Glutamatergic neuron (in vitro differentiated cells): ENCODE measurements around the gene ARAP2. TPM values are rescaled to one million over a fixed set of nuclear protein-coding genes. Genes with fewer than 3 reads are reported as not detected.

Source experiments
- DNase-seq: peaks from one replicate; pipeline ENCODE4 v3.0.0; 2022
- H3K27ac Mint-ChIP-seq: one replicate; pipeline ENCODE4 v1.8.0; 2020; ENCODE audit warnings: mild to moderate bottlenecking, mixed read lengths, inconsistent platforms; ENCODE audit not compliant: unreplicated experiment
- H3K27me3 Mint-ChIP-seq: one replicate; pipeline ENCODE4 v1.8.0; 2020; ENCODE audit warnings: mild to moderate bottlenecking, moderate library complexity, mixed read lengths, inconsistent platforms; ENCODE audit not compliant: unreplicated experiment
- H3K36me3 Mint-ChIP-seq: one replicate; pipeline ENCODE4 v1.8.0; 2020; ENCODE audit warnings: mild to moderate bottlenecking, mixed read lengths, inconsistent platforms; ENCODE audit not compliant: unreplicated experiment
- H3K4me1 Mint-ChIP-seq: one replicate; pipeline ENCODE4 v1.8.0; 2020; ENCODE audit warnings: mild to moderate bottlenecking, low read depth, mixed read lengths, inconsistent platforms; ENCODE audit not compliant: unreplicated experiment
- H3K4me3 Mint-ChIP-seq: one replicate; pipeline ENCODE4 v1.8.0; 2020; ENCODE audit warnings: mild to moderate bottlenecking, mixed read lengths, inconsistent platforms; ENCODE audit not compliant: unreplicated experiment
- H3K9me3 Mint-ChIP-seq: one replicate; pipeline ENCODE4 v1.8.0; 2020; ENCODE audit warnings: mild to moderate bottlenecking, moderate library complexity, mixed read lengths, inconsistent platforms; ENCODE audit not compliant: unreplicated experiment
- CTCF ChIP-seq: fragments of 200-600 bp; sonication (generic); IDR thresholded peaks from one replicate; pipeline ENCODE4 v1.5.0; 2021; ENCODE audit not compliant: partially characterized antibody, unreplicated experiment
- total RNA-seq: library from RNA; stranded (reverse); fragmentation: NEBNext Ultra II Directional; extraction: Animal tissue kit (Norgen Biotek cat#: 25700); gene quantifications from one replicate; pipeline ENCODE4 v1.2.1, GENCODE V29; 2021; ENCODE audit not compliant: unreplicated experiment

The ARAP2 gene
- total RNA-seq, 1 donor from 2014 or later = 1.4 TPM

DNA sequence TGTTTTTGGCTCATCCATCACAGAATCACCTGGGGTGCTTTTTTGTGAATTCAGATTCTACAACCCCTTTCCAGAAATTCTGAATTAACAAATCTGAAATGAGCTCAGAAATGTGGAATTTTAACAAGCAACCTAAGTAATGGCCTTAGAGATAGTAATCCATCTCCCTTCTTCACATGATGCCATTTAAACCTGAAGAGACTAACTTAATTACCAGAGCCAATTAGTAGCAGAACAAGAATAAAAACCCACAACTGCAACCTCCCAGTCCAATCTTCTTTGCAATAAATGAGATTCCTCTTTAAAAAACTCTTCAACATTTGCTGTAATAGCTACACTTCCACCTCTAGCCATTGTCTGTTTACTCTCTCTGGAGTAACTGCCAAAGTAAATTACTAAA lies 69.7 kb downstream of the ARAP2 start:
- no peak overlapping the region for H3K27ac Mint-ChIP-seq
- DNase-seq = no peak
- no peak for TF ChIP-seq CTCF
- no peaks in the 10 kb centered on the region for H3K27me3 Mint-ChIP-seq
- H3K4me1 Mint-ChIP-seq = no peaks in the 10 kb centered on the region
- no peaks in the 10 kb centered on the region for H3K36me3 Mint-ChIP-seq
- no peaks in the 10 kb centered on the region for H3K9me3 Mint-ChIP-seq
- no peak overlapping the region for H3K4me3 Mint-ChIP-seq

GRCh38 chr4:36173905-36174304 lies 70.4 kb downstream of the ARAP2 start:
- Mint-ChIP-seq H3K27me3 (no peaks in the 10 kb centered on the region), H3K4me1 (no peaks in the 10 kb centered on the region), H3K36me3 (no peaks in the 10 kb centered on the region), H3K9me3 (no peaks in the 10 kb centered on the region), H3K27ac (no peak overlapping the region), H3K4me3 (no peak overlapping the region)
- no peak for DNase-seq
- TF ChIP-seq CTCF = no peak

GRCh38 chr4:36172656-36173055 lies 71.7 kb downstream of the ARAP2 start:
- no peak for DNase-seq
- Mint-ChIP-seq H3K27me3 (no peaks in the 10 kb centered on the region), H3K4me3 (no peak overlapping the region), H3K4me1 (no peaks in the 10 kb centered on the region), H3K36me3 (no peaks in the 10 kb centered on the region), H3K9me3 (no peaks in the 10 kb centered on the region), H3K27ac (no peak overlapping the region)
- TF ChIP-seq CTCF = no peak

GRCh38 chr4:36168127-36168878 lies 76.0 kb downstream of the ARAP2 start:
- DNase-seq = no peak
- Mint-ChIP-seq H3K27ac (no peak overlapping the region), H3K4me3 (no peak overlapping the region), H3K36me3 (no peaks in the 10 kb centered on the region), H3K4me1 (no peaks in the 10 kb centered on the region), H3K27me3 (no peaks in the 10 kb centered on the region), H3K9me3 (no peaks in the 10 kb centered on the region)
- TF ChIP-seq CTCF = no peak

DNA sequence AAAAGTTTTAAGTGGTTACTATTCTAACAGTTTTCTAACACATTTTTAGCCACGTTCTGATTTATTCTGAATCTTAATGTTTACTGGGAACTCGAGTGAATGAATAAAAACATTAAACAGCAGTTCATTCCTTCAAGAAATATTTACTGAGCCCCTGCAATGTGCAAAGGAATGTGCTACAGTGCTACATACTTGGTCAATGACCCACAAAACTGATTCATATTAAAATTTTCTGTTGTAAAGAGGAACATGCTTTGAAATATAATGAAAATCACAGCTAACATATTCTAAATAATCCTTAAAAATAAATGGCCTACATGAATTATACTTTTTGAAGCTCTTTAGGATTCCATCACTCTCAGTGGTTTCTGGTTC lies 78.7 kb downstream of the ARAP2 start:
- no peak overlapping the region for H3K4me3 Mint-ChIP-seq
- no peak for TF ChIP-seq CTCF
- H3K9me3 Mint-ChIP-seq = peaks cover 1% of the 10 kb centered on the region
- no peak for DNase-seq
- no peaks in the 10 kb centered on the region for H3K4me1 Mint-ChIP-seq
- H3K27ac Mint-ChIP-seq = no peak overlapping the region
- H3K36me3 Mint-ChIP-seq = no peaks in the 10 kb centered on the region
- no peaks in the 10 kb centered on the region for H3K27me3 Mint-ChIP-seq
